ENCODE measurements around the gene RAET1G.

- no peak for TF ChIP-seq CTCF (IDR thresholded peaks at IDR 0.05 in 4 of 5, conservative IDR thresholded peaks at IDR 0.05 in 1 of 5)
- no peak for TF ChIP-seq POLR2A (IDR thresholded peaks at IDR 0.05)
Measured at GRCh38 chr6:149884215-149884614, 38.7 kb downstream of the RAET1G start.

All from gastrocnemius medialis (tissue), 4 donors.